Thoracic aorta endothelial cell (primary cell): ENCODE results near the gene LRRC8E. TPM values are rescaled to one million over a fixed set of nuclear protein-coding genes. Genes with fewer than 3 reads are reported as not detected.

Source experiments
- total RNA-seq: library from RNA; depleted of rRNA; stranded (reverse); fragments of >200 nt; gene quantifications from 2 replicates; pipeline ENCODE4 v1.2.3, GENCODE V29; 2012

LRRC8E gene
- 1.5 and 2.0 TPM in 2 replicates for total RNA-seq

GRCh38 chr19:7888145-7888825, at the start of gene LRRC8E:
Gene LRRC8E (plus strand): TSS chr19:7888510. CDS start chr19:7895604, 7,094 bp downstream.

GRCh38 chr19:7874076-7874896, 14.0 kb upstream of the LRRC8E start, which contains the start of gene PRR36:
Gene PRR36 (minus strand): TSS chr19:7874390. CDS start chr19:7873689, 701 bp downstream.

GRCh38 chr19:7903244-7904073, 15.1 kb downstream of the LRRC8E start, which contains the start of gene MAP2K7:
Gene MAP2K7 (plus strand): TSS chr19:7903877. CDS start chr19:7903945, 68 bp downstream.

GRCh38 chr19:7914598-7915045, 26.3 kb downstream of the LRRC8E start, which contains the start of gene TGFBR3L:
Gene TGFBR3L (plus strand): TSS chr19:7914830.

GRCh38 chr19:7919610-7920518, 31.6 kb downstream of the LRRC8E start, which contains the start of gene SNAPC2:
Gene SNAPC2 (plus strand): TSS chr19:7920338. CDS start chr19:7920367, 29 bp downstream.

GRCh38 chr19:7926021-7926726, 37.9 kb downstream of the LRRC8E start, which contains the start of gene CTXN1:
Gene CTXN1 (minus strand): TSS chr19:7926135. CDS start chr19:7925538, 597 bp downstream.

GRCh38 chr19:7943444-7944176, 55.3 kb downstream of the LRRC8E start, which contains the start of gene TIMM44:
Gene TIMM44 (minus strand): TSS chr19:7943666. CDS start chr19:7943651, 15 bp downstream.

Other genes starting within 250 kb of the LRRC8E start
- not detected in 2 replicates for gene RETN, start 219.5 kb upstream of the LRRC8E start, total RNA-seq
- not detected in 2 replicates for gene MCEMP1, start 211.4 kb upstream of the LRRC8E start, total RNA-seq
- 49.9 and 56.1 TPM in 2 replicates for gene TRAPPC5, start 207.7 kb upstream of the LRRC8E start, total RNA-seq
- not detected in 2 replicates for gene FCER2, start 186.4 kb upstream of the LRRC8E start, total RNA-seq
- not detected in 2 replicates for gene CLEC4G, start 156.4 kb upstream of the LRRC8E start, total RNA-seq
- not detected in 2 replicates for gene CD209, start 141.0 kb upstream of the LRRC8E start, total RNA-seq
- gene CLEC4M, start 125.3 kb upstream of the LRRC8E start, total RNA-seq, result not detected in 2 replicates
- gene EVI5L, start 58.3 kb upstream of the LRRC8E start, total RNA-seq, result 9.6 and 13.8 TPM in 2 replicates
- not detected in 2 replicates for gene PRR36, start 14.1 kb upstream of the LRRC8E start, total RNA-seq
- 8.6 and 11.7 TPM in 2 replicates for gene MAP2K7, start 15.4 kb downstream of the LRRC8E start, total RNA-seq
- gene TGFBR3L, start 26.3 kb downstream of the LRRC8E start, total RNA-seq, result 0.43 and 0.93 TPM in 2 replicates
- gene SNAPC2, start 31.8 kb downstream of the LRRC8E start, total RNA-seq, result 19.5 and 25.6 TPM in 2 replicates
- 6.0 and 11.0 TPM in 2 replicates for gene CTXN1, start 37.6 kb downstream of the LRRC8E start, total RNA-seq
- gene TIMM44, start 55.2 kb downstream of the LRRC8E start, total RNA-seq, result 51.7 and 52.0 TPM in 2 replicates
- gene ELAVL1, start 117.1 kb downstream of the LRRC8E start, total RNA-seq, result 48.4 and 69.4 TPM in 2 replicates
- not detected in 2 replicates for gene CCL25, start 164.2 kb downstream of the LRRC8E start, total RNA-seq